ENCODE measurements around the gene DUS1L.

Gene DUS1L

GRCh38 chr17:82065638-82066303 is at the start of gene DUS1L:
DUS1L (minus strand) TSS chr17:82065804; CDS start chr17:82065059, 745 bp downstream.
- DNase-seq = peak; percentile 42 to 62 (median 50)

GRCh38 chr17:82114872-82115271 is 49.3 kb upstream of the DUS1L start:
- DNase-seq = no peak

GRCh38 chr17:82114447-82114846 is 48.8 kb upstream of the DUS1L start:
- DNase-seq = no peak

- DNase-seq = no peak
Observed at GRCh38 chr17:82113941-82114340, 48.3 kb upstream of the DUS1L start.

- DNase-seq = no peak
Observed at GRCh38 chr17:82113422-82113821, 47.8 kb upstream of the DUS1L start.

- no peak for DNase-seq
Observed at GRCh38 chr17:82112914-82113311, 47.3 kb upstream of the DUS1L start.

GRCh38 chr17:82112181-82112913 is 46.7 kb upstream of the DUS1L start:
- DNase-seq = no peak

- no peak for DNase-seq
Observed at GRCh38 chr17:82110298-82110697, 44.7 kb upstream of the DUS1L start.

- DNase-seq = no peak
Observed at GRCh38 chr17:82108961-82109475, 43.4 kb upstream of the DUS1L start.

- no peak for DNase-seq
Observed at GRCh38 chr17:82108496-82108945, 42.9 kb upstream of the DUS1L start.

GRCh38 chr17:82108038-82108437 is 42.4 kb upstream of the DUS1L start:
- no peak for DNase-seq

GRCh38 chr17:82107341-82107860 is 41.8 kb upstream of the DUS1L start:
- no peak for DNase-seq

GRCh38 chr17:82106688-82107305 is 41.2 kb upstream of the DUS1L start:
- no peak for DNase-seq

- peak in 1 of 4 experiments; percentile 30 for DNase-seq
Observed at GRCh38 chr17:82105882-82106687, 40.5 kb upstream of the DUS1L start.

GRCh38 chr17:82105417-82105881 is 39.8 kb upstream of the DUS1L start:
- DNase-seq = no peak

- DNase-seq = no peak
Observed at GRCh38 chr17:82104797-82105416, 39.3 kb upstream of the DUS1L start.

GRCh38 chr17:82103553-82104451 is 38.2 kb upstream of the DUS1L start:
- DNase-seq = no peak

- DNase-seq = no peak
Observed at GRCh38 chr17:82101767-82102679, 36.4 kb upstream of the DUS1L start.

GRCh38 chr17:82101301-82101715 is 35.7 kb upstream of the DUS1L start:
- no peak for DNase-seq
